GM18519 (cell line): ENCODE data around the gene RBM19.
"Not testable (repeated sequence)": the region's sequence is repeated elsewhere in the genome, so short reads cannot be mapped to it uniquely, and the experiment has no call there.

Source experiments
- ATAC-seq: cut with Tn5 transposase; IDR thresholded peaks from one replicate; pipeline ENCODE4 v1.9.1; 2021; ENCODE audit warnings: mild to moderate bottlenecking, moderate library complexity; ENCODE audit not compliant: unreplicated experiment, low FRiP score

Gene RBM19

DNA sequence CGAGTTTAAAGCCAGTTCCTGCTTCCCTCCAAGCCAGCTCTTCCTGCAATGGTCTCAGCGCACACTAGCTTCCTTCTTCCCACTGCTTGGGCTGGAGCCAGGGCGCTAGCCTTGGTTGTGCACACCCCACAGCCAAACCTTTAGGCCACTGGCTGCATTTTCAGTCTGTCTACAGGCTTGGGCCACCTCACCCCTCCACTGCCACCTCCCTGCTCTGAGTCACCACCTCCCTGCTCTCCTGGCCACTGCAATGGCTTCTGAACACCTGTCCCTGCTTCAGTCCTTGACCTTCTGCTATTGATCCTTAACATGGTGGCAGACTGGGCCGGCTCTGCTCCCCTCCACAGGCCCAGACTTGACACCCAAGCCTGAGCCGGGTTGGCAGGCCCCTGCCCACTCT lies 151.1 kb downstream of the RBM19 start:
- no peak for ATAC-seq

DNA sequence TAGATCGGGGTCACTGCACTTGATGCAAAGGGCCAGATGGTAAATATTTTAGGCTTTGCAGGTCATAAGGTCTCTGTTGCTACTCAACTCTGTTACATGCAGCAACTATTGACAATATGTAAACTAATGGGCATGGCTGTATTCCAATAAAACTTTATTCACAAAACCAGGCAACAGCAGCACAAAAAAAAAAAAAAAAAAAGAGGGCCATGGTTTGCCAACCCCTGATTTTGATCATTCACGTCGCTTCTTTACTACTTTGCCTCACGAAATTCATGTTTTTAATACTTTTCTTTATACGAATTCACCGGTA lies 152.9 kb downstream of the RBM19 start:
- ATAC-seq: no peak

DNA sequence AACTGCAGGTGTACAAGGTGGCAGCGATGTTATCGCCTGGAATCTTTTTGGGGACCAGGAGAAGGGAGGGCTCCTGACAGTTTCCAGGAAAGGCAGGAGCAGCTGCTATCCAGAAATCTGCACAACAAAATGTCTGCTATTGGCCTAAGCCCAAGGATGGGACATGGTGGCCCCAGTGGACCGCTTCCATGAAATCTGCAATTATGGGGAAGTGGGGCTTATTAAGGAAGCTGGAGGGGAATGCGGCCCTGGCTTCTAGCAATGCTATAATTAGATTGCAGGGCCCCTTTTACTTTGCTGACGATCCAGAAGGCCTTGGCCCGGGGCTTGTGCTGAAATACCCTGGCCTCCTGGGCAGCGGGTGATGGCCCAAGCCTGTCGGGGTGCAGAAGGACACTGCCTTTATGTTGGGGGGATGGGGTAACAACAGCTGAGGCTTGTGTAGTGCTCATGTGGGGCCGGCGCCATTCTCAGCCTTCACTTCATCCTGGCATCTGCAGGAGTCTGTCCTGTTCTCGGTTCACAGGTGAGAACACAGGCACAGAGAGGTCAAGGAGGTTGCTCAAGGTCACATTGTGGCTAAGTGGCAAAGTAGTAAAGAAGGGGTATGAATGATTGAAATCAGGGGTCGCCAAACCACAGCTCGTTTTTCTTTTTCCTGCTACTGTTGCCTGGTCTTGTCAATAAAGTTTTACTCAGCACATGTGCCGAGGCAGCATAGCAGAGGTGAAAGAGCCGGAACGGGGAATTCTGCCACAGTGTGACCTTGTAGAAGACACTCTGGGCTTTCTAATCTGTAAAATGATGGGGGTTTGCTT lies 153.5 kb downstream of the RBM19 start:
- no peak for ATAC-seq

DNA sequence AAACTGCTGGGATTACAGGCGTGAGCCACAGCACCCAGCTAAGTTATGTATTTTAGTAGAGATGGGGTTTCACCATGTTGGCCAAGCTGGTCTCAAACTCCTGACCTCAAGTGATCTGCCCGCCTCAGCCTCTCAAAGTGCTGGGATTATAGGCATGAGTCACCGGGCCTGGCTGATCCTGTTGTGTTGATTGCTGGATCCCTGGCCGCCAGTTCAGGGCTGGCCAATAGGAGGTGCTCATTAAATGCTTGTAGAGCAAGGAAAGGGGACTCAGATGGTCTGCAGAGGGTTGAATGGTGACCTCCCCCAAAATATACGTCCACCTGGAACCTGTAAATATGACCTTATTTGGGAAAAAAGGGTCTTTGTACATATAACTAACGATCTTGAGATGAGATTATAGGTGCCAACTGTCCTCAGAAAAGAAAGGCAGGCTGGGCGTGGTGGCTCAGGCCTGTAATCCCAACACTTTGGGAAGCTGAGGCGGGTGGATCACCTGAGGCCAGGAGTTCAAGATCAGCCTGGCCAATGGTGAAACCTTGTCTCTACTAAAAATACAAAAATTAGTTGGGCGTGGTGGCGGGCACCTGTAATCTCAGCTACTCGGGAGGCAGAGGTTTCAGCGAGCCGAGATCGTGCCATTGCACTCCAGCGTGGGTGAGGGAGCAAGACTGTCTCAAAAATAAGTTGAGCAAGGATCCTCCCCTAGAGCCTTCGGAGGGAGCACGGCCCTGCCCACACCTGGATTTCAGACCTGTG lies 156.5 kb downstream of the RBM19 start:
- ATAC-seq: not testable (repeated sequence)

DNA sequence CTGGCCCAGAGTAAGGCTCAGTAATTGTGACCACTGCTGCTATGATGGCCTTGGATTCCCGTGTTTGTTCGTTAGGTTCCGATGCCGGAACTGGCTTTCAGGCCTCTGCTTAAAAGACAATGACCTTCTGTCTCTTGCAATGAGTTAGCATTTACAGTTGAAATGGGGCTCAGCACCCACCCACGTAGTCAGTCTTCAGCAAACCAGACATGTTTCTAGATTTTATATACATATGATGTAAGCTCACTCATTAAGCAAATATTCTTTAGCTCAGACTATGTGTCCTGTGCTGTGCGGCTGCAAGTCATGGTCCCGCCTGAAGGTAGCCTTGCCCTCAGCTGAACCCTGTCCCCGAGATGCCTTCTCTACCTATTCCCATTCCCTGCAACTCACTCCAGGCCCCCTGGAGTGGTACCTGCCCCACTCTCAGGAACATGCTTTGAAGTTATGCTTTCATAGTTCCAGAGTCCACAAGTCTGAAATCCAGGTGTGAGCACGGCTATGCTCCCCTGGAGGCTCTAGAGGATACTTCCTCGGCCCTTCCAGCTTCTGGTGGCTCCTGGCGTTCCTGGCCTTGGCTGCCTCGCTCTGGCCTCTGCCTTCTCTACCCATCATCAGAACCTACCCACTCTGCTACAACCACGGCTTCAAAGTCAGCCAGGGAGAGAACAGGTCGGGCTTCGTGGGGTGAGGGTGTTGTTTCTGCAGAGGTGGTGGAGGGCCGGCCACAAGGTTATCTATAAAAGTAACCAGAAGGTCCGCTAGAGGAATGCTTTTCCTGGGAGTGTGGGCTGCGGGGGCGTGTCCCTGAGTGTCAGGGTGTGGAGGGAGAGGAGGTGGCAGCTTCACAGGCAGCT lies 157.8 kb downstream of the RBM19 start:
- ATAC-seq: no peak

DNA sequence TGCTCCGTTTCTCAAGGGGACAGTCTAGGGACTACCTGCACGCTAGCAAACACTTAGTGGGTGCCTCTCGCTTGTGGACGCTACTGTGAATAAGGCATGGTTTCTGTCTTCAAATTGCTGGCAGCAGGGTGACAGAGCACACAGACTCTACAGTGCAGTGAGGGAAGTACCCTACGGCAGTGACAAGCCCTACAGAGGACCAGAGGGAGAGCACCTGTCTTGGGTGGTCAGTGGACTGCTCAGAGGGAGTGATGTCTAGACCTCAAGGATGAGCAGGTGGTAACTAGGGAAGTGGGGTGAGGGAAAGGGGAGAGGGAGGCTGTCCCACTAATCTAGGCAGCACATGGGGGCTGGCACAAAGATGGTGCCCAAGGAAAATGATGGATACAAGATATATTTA lies 160.5 kb downstream of the RBM19 start:
- no peak for ATAC-seq

DNA sequence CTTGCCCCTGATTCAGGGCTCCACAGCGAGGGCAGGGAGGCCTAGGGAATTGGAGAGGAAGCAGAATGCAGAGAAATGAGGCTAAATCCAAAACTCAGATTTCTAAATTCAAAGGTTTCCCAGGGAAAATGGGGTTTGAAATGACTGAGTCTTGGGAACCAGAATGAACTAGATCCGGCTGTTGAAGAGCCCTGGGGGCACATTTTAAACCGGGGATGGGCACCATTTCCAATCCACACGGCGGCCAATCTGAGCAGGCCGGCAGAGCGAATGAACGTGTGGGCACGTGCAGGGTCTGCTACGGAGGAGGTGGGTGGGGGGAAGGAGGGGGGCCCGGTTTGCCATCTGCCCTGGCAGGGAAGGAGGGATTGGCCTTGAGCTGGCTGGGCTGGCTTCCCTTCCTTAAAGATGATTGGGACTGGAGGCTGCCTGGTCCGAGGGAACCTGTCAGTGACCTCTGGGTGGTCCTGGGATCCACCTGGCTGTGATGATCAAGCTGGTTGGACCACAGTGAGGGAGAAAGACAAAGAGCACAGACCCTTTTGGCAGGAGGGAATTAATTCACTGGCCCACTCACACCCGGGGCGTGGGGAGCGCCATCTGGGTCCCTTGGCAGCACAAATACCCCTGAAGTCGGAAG lies 161.0 kb downstream of the RBM19 start:
- ATAC-seq: no peak

DNA sequence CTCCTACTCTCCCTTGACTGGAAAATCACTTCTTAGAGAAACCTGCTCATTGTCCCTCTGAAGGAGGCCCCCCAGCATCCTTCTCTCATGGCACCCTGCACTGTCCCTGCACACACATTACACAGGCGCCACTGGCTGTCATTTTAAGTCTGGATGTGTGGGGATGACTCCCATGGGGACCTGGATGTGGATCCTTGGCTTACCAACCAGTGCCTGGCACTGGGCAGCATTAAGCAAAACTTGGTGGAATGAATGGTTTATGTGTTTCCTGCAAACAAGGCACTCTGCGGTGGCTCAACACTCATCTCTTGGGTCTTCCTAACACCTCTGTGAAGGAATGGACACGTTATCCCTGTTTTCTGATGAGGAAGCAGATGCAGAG lies 162.4 kb downstream of the RBM19 start:
- no peak for ATAC-seq

DNA sequence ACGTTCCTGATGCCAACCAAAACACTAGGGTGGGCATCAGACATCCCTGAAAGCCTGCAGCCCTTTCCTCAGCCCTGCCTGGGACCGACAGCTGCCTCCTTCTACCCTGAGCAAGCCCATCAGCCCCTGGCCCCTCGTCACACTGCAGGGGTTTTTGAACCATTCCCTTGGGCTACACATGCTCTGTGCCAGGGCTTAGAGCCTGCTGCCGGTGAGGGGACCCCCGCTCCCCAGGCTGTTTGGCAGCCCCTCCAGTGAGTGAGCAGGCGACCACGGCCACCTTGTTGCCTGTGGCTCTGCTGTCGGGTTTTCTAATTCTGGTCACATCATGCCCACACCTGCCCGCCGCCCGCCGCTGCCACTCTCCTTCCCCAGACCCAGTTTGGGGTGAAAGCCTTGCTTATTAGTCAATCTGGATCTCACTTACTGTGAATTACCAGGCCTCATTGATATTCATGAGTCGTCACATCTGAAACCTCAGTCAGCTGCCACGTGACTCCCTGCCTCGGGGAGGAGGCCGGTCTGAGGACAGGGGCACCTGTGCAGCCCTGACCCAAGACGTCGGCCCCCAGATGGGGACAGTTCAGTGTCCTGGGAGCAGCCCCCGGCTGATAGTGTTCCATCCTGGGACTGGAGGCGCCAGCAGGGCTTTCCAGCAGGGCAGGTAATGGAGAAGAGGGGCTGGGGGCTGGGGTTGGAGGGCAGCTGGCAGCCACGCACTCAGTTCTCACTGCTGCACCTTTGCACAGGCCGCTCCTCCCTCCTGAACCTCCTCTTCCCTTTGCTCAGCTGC lies 163.0 kb downstream of the RBM19 start:
- no peak for ATAC-seq

DNA sequence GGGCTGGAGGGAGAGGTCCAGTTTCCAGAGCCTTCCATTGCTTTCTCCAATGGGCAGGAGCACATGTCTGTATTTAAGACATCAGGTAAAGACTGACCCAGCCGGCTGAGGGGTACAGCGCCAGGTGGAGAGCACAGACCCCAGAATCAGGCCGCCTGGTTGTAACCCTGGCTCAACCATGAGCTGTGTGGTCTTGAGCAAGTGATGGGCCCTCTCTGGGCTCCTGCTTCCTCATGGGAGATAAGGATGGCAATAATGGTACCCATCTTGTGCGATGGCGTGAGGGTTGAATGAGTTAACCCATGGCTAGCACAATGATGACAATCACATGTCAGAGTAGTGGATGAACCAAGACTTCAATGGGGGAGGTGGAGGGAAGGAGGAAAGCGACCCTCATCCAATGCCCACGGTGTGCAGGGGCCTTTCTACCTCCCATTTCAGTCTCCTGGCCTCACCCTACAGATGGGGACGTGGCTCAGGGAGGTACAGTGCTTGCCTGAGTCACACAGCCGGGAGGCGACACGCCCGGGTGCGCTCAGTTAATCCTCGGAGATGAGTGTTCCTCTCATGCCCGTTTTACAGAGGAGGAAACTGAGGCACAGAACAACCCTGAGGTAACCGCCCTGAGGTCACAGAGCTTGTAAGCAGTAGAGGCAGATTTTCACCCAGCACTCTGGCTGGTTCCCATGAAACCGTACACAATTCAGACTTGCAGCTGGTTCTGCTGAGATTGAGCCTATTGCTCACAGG lies 163.9 kb downstream of the RBM19 start:
- ATAC-seq: no peak

DNA sequence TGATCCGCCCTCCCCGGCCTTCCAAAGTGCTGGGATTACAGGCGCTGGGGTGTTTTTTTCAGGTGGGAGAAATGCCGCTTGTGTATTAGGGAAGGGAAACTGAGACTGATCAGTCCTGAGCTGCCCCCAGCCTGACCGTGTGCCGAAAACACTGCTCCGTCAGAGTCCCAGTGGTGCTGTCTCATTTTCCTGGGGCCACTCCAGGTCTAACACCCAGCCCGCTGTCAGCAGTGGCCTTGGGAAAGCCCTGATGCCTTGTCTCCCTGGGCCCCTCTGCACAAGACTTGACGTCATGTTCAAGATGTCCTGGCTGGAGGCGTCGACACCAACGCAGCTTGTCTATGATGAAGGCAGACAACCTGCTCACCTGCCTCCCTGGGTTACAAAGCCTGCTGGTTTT lies 165.9 kb downstream of the RBM19 start:
- ATAC-seq: no peak

DNA sequence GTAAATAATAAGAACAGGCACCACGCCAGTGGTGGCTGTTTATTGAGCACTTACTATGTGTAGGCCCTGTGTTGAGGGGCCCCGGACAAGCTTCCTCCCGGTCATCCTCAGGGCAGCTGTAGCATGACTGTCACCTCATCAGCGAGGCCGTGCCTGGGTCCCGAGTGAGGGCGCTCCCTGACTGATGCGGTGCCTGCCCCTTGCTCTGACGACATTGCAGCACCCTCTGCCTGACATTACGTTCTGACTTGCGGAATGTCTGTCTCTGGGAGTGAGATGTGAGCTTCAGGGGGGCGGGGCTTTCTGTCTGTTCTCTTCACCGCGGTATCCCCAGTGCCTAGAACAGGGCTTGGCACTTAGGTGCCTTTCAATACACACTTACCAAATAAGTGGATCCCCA lies 167.6 kb downstream of the RBM19 start:
- ATAC-seq: no peak

DNA sequence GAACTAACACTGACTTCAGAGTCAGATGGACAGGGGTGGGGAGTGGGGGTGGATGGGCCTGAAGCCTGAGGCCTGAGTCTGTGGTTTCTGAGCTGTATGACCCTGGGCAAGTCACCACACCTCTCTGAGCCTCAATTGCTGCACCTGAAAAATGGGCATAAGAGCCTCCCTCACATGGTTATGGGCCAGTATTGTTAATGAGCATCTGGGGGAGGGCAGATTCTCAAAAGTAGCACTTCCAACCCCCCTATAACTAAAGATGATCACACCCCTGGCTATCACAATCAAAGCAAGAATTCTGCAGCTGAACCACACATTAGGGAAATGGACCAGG lies 168.6 kb downstream of the RBM19 start:
- no peak for ATAC-seq

DNA sequence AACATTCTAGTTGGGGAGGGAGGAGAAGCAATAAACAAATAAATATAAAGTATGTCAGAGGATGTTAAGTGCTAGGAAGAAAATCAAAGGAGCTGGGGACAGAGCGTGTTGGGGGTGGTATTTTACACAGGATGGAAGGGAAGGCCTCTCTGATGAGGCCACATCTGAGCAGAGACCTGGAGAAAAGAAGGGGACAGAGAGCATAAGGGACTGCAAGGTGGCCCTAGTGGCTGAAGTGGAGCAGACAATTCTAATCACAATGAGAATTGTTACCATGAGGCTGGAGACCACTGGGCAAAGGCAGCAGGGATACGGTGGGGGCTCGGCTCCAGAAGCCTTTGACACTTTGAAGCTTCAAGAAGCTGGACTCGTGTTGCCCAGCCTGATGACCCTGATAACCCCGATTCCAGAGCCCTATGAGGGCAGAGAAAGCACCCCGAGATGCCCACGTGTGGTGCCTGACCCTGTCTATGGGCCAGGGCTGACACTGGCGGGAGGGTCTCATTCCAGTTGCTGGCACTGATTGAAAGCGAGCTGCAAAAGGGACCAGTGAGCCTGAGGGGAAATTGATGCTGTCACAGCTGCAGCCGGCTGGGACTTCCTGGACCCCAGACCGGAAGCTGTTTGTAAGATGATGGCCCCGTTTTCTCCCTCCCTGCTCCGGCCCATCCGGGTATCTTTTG lies 169.1 kb downstream of the RBM19 start:
- no peak for ATAC-seq

DNA sequence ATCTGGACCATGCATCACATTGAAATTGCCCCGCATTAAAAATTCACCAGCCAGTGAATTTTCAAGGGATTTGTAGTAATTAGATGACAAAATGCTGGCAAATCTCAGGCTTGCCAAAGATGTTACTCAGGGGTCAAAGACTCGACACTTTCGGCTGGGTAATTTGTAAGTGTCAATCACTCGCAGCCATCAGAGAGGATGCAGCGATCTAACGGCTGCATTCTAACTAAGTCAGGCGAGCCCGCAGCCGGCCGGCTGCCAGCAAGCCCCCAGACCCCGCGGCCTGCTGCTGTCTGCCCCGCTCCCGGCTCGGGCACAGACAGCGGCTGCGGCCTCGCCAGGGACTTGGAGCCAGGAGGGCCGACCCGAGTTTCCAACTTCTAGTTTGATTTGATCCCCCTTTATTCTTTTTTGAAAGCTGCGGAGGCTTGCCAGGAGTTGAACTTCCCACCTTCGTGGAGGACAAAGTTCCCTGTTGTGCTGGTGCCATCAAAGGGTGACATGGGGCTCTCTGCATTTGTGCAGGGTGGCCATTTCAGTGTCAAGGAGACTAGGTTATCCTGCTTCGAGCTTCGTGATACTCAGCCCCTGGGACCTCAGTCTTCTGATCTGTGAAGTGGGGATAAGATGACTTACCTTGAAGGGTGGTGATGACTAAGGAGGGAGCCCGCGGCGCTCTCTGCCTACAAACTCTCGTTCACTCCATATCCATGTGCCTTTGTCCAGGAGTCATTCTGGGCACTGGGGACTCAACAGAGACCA lies 169.9 kb downstream of the RBM19 start:
- no peak for ATAC-seq

DNA sequence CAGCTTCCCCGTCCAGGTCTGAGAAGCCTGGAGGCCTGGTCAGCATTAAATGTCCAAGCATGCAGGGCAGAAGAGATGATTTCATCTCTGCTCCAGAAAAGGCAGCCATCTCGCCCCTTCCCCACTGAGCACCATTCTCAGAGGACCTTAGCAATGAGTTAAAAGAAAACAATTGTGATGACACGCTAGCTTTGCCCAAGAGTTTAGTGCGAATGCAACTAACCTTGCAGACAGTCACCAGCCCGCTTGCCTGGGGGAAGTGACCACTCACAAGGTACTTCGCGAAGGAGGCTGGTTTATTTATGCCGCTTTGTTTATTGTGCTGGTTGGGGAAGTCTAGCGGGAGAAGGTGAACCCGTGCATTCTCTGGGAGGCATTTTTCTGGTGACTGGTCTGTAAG lies 170.7 kb downstream of the RBM19 start:
- ATAC-seq: no peak

DNA sequence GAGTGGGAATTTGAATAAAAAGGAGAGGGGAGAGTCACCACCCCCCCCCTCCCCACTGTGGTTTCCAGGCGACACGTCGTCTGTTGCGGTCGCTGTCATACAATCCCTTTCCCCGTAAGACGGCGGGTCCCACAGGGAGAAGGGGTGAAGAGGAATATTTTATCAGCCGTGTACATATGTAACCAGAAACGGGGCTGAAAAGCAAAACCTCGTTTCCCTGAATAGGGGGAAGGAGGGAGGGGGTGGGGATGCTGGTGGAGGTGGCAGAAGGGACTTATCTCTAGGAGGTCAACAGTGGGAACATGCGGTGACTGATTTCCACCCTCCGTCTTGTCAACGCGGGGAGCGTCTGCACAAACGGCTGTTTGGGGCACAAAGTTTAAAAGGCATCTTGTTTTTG lies 171.4 kb downstream of the RBM19 start:
- ATAC-seq: no peak

DNA sequence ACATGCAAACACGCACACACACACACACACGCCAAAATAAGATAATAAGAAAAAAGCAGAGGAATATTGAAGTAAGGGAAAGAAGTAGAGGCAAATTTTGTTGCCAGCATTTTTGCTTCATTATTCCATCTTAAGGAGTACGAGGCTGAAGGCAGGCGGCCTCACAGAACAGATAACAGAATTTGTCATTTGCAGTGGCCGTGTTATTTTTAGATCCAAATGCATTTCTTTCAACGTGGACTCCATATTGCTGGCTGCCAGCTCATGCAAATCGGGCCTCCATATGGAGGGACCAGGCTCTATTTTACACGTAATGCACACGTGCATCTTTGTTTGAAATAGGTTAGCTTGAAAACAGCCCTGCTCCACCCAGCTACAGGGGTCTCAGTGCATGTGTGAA lies 172.9 kb downstream of the RBM19 start:
- ATAC-seq: no peak
